Measurements from ENCODE around the gene WNT7A.

The WNT7A gene

GRCh38 chr3:13770170-13771169 is 109.4 kb downstream of the WNT7A start:
- no peak for ATAC-seq
- no peak for DNase-seq

- no peak for DNase-seq
These were observed 110.4 kb downstream of the WNT7A start for GRCh38 chr3:13769422-13769821.

GRCh38 chr3:13768453-13768852 is 111.4 kb downstream of the WNT7A start:
- DNase-seq, result no peak
- ATAC-seq, result no peak

More at GRCh38 chr3:13769422-13769821, 110.4 kb downstream of the WNT7A start:
- no peak for ATAC-seq

GRCh38 chr3:13767896-13768295 is 112.0 kb downstream of the WNT7A start:
- ATAC-seq, result no peak
- DNase-seq, result no peak

DNA sequence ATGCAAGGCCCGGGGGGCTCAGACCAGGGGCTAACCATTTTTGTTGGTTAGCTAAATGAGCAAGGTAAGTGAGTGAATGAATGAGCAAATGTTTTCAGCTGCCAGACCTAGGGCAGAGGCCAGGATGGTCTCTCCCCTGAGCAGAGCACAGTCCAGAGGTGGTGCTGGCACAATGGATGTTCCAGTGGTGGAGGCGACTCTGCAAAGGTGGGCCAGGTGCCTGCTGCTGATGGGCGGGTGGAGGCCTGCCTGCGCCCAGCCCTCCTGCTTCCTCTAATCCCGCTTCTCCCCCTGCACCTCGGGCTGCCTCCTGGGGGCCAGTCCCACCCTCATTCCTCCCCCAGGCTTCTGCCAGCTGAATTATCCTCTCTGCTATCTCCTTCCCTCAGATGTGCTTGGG is 112.8 kb downstream of the WNT7A start:
- ATAC-seq, result no peak

More for the DNA sequence above, 112.8 kb downstream of the WNT7A start:
- DNase-seq, result no peak

Data from stimulated activated naive CD8-positive, alpha-beta T cell treated with anti-CD3 and anti-CD28 coated beads, Interleukin-15, Interleukin-2, amounts not matched to agents 100 U/mL and 50 U/mL, for 24 hours (primary cell).